GM20000 (cell line): Measurements from ENCODE around the gene POFUT1.
A peak's percentile ranks its signal among the peaks of the same experiment; 100 is the strongest.
"Not testable (repeated sequence)": the region's sequence is repeated elsewhere in the genome, so short reads cannot be mapped to it uniquely, and the experiment has no call there.

Experiments used
- DNase-seq: peaks from one replicate; pipeline ENCODE4 v3.0.0; 2012; ENCODE audit warnings: low spot score
- CTCF ChIP-seq: IDR thresholded peaks from 2 replicates; pipeline ENCODE4 v1.5.1; 2012; ENCODE audit warnings: mild to moderate bottlenecking, control low read depth; ENCODE audit errors: extremely low read depth, missing control alignments

The POFUT1 gene

GRCh38 chr20:32189691-32190615 is 17.7 kb upstream of the POFUT1 start:
- peak; percentile 64 for DNase-seq
- TF ChIP-seq CTCF, result no peak

DNA sequence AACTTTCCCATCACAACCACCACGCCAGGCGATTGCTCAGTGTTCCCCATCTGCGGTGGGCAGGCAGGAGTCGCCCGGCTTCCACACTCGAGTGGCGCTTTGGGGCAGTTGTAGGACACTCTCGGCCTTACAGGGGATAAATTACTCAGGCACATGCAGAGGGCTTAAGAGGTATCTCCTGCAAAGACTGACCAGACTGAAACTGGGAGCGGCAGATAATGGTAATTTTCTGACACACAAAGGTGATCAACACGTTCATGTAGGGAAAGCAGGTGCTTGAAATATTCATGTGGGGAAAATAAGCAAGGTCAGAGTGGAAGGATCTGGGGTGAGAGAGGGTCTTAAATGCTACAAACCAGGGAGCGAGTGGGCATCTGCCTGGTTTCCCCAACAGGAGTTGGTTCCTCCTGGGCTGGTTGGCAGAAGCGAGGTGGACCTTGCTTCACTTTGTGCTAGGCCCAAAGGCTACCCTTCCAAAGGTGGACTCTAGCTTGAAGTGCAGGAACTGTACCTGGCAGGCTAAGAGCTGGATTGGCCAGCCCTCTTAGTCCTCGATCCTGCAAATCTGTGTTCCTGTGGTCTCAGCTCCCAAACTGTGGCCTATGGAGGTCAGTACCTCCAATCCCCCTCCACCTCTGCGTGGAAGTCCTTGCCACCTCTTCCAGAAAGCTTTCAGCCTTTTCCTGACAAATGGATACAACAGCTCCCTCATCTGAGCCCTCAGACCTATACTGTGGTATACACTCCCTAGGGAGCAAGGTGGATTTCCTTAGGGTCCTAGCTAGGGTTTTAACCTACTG is 16.9 kb upstream of the POFUT1 start:
- no peak for DNase-seq

GRCh38 chr20:32191422-32191821 is 16.3 kb upstream of the POFUT1 start:
- TF ChIP-seq CTCF, result no peak
- DNase-seq, result no peak

More for the DNA sequence above, 16.9 kb upstream of the POFUT1 start:
- no peak for TF ChIP-seq CTCF

DNA sequence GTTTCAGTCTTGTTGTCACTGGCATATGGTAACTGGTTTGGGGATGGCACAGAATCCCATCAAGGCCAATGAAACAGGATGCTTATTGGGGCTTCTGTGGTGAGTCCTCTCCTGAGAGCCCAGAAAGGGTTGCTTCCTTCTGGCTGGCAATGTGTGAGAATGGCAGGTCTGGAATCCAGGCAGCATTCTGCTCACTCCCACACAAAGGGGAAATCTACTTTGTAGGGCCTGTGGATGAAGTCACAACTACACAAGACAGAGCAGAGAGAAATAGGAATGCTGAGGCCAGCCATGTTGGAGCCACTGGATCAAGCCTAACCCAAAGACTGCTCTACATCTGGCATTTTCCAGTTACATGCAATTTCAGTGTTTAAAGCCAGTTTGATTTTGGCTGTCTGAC is 15.8 kb upstream of the POFUT1 start:
- no peak for TF ChIP-seq CTCF
- DNase-seq, result no peak

- DNase-seq, result no peak
- TF ChIP-seq CTCF, result no peak
Measured at GRCh38 chr20:32192698-32193097, 15.0 kb upstream of the POFUT1 start.

DNA sequence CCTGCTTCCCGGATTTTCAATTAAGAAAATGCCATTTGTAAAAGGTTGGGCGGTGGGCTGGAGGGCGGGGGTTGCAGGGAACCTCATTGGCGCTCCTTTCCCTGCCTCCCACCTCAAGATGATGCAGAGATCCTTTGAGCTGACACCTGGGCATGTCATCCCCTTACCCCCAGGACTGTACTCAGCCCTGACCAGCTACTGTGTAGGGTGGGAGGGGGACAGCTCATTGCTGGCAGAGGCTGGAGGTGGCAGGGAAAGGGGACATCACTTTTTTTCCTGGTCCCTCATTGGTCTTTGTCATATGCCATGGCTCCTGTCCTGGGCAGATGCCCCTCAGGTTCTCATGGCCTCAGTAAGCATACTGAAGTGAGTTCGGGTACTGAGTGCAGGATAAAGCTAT is 14.3 kb upstream of the POFUT1 start:
- DNase-seq, result not testable (repeated sequence)

DNA sequence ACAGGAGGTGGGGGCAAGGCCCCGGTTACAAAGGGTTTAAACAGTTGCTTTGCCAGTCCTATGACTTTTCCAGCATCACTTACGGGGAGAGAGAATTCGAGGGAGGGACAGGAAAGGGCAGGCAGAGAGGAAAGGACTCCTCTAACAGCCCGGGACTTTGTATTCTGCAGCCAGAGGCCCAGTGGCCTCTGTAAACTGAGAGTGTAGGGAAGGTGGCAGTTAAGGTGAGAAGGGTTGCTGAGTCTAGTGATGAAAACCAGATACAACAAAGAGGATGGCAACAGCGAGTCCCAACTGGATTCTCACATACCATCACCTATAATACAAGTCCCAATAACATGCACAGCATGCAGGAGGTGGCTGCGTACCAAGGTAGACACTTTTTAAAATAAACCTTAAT is 13.7 kb upstream of the POFUT1 start:
- DNase-seq, result no peak

More for the DNA sequence above, 13.7 kb upstream of the POFUT1 start:
- TF ChIP-seq CTCF, result no peak
